Esophagus muscularis mucosa (tissue), 4 donors: Measurements from ENCODE around the gene HCFC2. TPM values are rescaled to one million over a fixed set of nuclear protein-coding genes. Genes with fewer than 3 reads are reported as not detected.

ENCODE experiments used
- DNase-seq: peaks from one replicate; pipeline ENCODE4 v3.0.0-alpha.2; 2017; ENCODE audit errors: extremely low spot score
- H3K27ac ChIP-seq, 4 donors: fragments of 200-600 bp; sonication (generic); replicated peaks in 1 of 4; 1 replicate in 3 of 4; 2 replicates in 1 of 4; pipeline ENCODE4 v1.5.1; 2016 to 2019; ENCODE audit warnings: mild to moderate bottlenecking in 1 of 4
- H3K27me3 ChIP-seq, 4 donors: fragments of 200-600 bp; sonication (generic); one replicate each; pipeline versions ENCODE4 v1.5.1 to v1.6.0; 2016 to 2019
- H3K36me3 ChIP-seq, 4 donors: fragments of 200-600 bp; sonication (generic); one replicate each; pipeline ENCODE4 v1.5.1; 2016 to 2019
- H3K4me1 ChIP-seq, 4 donors: fragments of 200-600 bp; sonication (generic); one replicate each; pipeline ENCODE4 v1.5.1; 2016 to 2019
- H3K4me3 ChIP-seq, 4 donors: fragments of 200-600 bp; sonication (generic); 1 replicate in 2 of 4; 2 replicates in 2 of 4; pipeline ENCODE4 v1.5.1; 2016 to 2019; ENCODE audit warnings: mild to moderate bottlenecking in 4 of 4, moderate library complexity in 1 of 4
- H3K9me3 ChIP-seq, 4 donors: fragments of 200-600 bp; sonication (generic); 1 replicate in 3 of 4; 2 replicates in 1 of 4; pipeline ENCODE4 v1.5.1; 2016 to 2019
- EP300 ChIP-seq: sonication (generic); formaldehyde crosslinking; IDR thresholded peaks from one replicate; pipeline ENCODE4 v1.6.1; 2017; ENCODE audit warnings: antibody characterized with exemption
- POLR2A ChIP-seq: fragments of 450-650 bp; IDR thresholded peaks from one replicate; pipeline ENCODE4 v1.6.1; 2017; ENCODE audit warnings: antibody characterized with exemption, moderate library complexity, mild to moderate bottlenecking, low read depth
- POLR2AphosphoS5 ChIP-seq, 2 donors: sonication (generic); formaldehyde crosslinking; IDR thresholded peaks; one replicate each; pipeline ENCODE4 v1.6.1; 2017; ENCODE audit warnings: antibody characterized with exemption in 2 of 2
- WGBS: methylation state at CpG from one replicate; pipeline ENCODE4 v1.1.5; 2018; 5-methylcytosine and 5-hydroxymethylcytosine counted together
- intact Hi-C: fragments of 100-400 bp; cut with DNase I; formaldehyde crosslinking; loops from one replicate; pipeline ENCODE4 v1.15.1; 2023
- total RNA-seq, 4 donors: library from RNA; depleted of rRNA; stranded (reverse); fragments of >200 nt; gene quantifications; one replicate each; pipeline versions ENCODE4 v1.1.0 to v1.2.1, GENCODE V29; 2016
- TF ChIP-seq, protein P1 (sequence below), 3 experiments: fragments of 200-600 bp in 2 of 3; fragments of 450-650 bp in 1 of 3; sonication (generic) in 2 of 3; IDR thresholded peaks; one replicate each; pipeline ENCODE4 v1.5.1; 2017 to 2019; ENCODE audit warnings: antibody characterized with exemption in 3 of 3, mild to moderate bottlenecking in 2 of 3, moderate library complexity in 1 of 3

HCFC2 gene
- total RNA-seq, 4 donors from 2014 or later = 22.9 to 37.0 (median 29.5) TPM

DNA sequence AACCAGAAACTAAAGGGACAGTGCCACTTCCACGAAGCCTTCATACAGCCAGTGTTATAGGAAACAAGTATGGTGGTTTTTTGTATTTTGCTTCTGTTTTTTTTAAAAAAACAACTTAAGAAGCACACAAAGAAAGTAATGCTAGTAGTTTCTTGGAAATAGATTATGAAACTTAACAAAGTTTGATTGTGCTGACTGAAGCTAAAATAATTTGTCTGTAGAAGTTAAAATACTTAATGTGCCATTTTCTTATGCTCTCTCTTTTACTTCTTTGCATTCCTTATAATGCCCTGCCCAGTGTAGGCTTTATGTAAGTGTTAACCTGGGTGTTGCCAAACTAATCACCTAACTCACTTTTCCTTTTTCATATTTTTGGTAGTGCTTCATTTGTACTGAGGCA, 16.4 kb downstream of the HCFC2 start:
- no peaks in the 10 kb centered on the region for H3K9me3 ChIP-seq
- no peak overlapping the region for H3K27ac ChIP-seq
- DNase-seq = no peak
- intact Hi-C loops = no loop called here
- H3K4me3 ChIP-seq = no peak overlapping the region
- TF ChIP-seq, protein P1, sequence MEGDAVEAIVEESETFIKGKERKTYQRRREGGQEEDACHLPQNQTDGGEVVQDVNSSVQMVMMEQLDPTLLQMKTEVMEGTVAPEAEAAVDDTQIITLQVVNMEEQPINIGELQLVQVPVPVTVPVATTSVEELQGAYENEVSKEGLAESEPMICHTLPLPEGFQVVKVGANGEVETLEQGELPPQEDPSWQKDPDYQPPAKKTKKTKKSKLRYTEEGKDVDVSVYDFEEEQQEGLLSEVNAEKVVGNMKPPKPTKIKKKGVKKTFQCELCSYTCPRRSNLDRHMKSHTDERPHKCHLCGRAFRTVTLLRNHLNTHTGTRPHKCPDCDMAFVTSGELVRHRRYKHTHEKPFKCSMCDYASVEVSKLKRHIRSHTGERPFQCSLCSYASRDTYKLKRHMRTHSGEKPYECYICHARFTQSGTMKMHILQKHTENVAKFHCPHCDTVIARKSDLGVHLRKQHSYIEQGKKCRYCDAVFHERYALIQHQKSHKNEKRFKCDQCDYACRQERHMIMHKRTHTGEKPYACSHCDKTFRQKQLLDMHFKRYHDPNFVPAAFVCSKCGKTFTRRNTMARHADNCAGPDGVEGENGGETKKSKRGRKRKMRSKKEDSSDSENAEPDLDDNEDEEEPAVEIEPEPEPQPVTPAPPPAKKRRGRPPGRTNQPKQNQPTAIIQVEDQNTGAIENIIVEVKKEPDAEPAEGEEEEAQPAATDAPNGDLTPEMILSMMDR (IDR thresholded peaks at IDR 0.05) = no peak
- no peak for TF ChIP-seq POLR2AphosphoS5 (IDR thresholded peaks at IDR 0.05)
- no peak for TF ChIP-seq POLR2A
- TF ChIP-seq EP300 = no peak
- peaks cover 17 to 58% (median 34%) of the 10 kb centered on the region in 4 donors for H3K36me3 ChIP-seq
- H3K27me3 ChIP-seq = no peaks in the 10 kb centered on the region
- H3K4me1 ChIP-seq = peaks cover 0 to 20% (median 9%) of the 10 kb centered on the region in 4 donors
- WGBS = 89% methylated on average over 1 of the region's 1 CpG

DNA sequence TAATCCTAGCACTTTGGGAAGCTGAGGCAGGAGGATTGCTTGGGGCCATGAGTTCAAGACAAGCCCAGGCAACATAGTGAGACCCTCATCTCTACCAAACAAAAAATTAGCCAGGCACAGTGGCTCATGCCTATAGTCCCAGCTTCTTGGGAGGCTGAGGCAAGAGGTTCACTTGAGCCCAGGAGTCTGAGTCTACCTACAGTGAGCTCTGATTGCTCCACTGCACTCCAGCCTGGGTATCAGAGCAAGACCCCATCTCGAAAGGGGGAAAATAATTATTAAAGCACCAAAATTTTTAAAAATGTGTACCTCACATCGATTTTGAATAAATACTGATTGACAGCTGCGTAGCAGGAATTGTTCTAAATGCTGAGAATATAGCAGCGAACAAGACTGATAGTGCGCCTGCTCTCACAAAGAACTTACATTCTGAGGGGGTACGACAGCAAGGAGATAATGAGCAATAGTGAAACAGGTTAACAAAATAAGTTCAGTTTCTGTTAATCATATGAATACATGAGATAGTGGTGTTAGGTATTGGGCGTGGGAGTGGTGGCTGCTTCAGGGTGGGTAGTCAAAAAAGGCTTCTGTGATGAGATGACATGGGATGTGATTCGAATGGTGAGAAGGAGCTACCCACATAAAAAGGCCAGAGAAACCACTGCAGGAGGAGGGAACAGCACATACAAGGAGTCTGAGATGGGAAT, 19.6 kb downstream of the HCFC2 start:
- TF ChIP-seq POLR2AphosphoS5 (IDR thresholded peaks at IDR 0.05) (no peak), EP300 (no peak), POLR2A (no peak)
- TF ChIP-seq, protein P1 (IDR thresholded peaks at IDR 0.05) = no peak
- Histone ChIP-seq H3K4me1 (peaks cover 0 to 10% (median 3%) of the 10 kb centered on the region in 4 donors), H3K27me3 (no peaks in the 10 kb centered on the region), H3K27ac (no peak overlapping the region), H3K36me3 (peaks cover 38 to 85% (median 56%) of the 10 kb centered on the region in 4 donors), H3K9me3 (no peaks in the 10 kb centered on the region), H3K4me3 (no peak overlapping the region)
- 95% methylated on average over 8 of the region's 8 CpGs for WGBS
- no peak for DNase-seq
- intact Hi-C loops = no loop called here

DNA sequence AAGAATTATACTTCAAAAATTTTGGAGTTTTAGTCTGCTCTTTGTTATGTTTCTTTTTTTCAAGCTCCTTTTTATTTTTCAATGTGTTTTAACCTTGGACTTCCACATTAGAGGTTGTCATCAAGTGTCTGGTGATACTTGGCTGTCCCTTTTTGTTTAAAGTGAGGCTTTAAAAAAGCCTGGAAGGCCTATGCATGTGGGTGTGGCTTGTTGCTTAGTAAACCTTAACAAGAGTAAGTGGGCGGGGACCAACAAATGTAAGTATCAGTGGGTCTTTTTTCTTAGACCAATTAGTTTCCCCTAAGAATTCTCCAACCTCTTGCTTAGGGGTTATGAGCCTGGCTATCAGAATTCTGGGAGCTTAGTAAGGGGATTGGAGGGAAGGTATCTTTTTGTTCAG, 26.4 kb downstream of the HCFC2 start:
- intact Hi-C loops = no loop called here
- H3K4me1 ChIP-seq = no peaks in the 10 kb centered on the region
- no peak overlapping the region for H3K4me3 ChIP-seq
- H3K27ac ChIP-seq = no peak overlapping the region
- 100% methylated on average over 1 of the region's 1 CpG for WGBS
- TF ChIP-seq EP300 = no peak
- DNase-seq = no peak
- H3K36me3 ChIP-seq = peaks cover 48 to 96% (median 81%) of the 10 kb centered on the region in 4 donors
- H3K27me3 ChIP-seq = no peaks in the 10 kb centered on the region
- no peaks in the 10 kb centered on the region for H3K9me3 ChIP-seq

DNA sequence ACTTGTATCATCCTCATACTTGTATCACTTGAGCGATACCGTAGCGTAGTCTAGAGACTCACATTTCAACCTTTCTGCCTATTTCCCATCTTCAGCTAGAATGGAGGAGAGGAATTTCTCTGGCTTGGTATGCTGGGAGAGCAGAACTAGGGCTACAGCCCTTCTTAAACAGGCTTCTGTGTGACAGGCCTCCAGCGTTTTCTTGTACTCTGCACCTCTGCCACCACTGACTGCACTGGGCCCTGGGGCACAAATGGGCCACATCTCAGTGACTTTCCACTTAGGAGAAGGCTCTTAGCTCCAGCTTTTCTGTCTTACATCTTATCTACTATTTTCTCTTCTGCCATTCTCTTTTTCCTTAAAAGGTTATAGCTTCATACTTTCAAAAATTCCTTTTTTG, 26.8 kb downstream of the HCFC2 start:
- DNase-seq = no peak
- WGBS = 95% methylated on average over 4 of the region's 4 CpGs
- TF ChIP-seq POLR2A (no peak), EP300 (no peak), POLR2AphosphoS5 (IDR thresholded peaks at IDR 0.05) (no peak)
- TF ChIP-seq, protein P1 (IDR thresholded peaks at IDR 0.05) = no peak
- intact Hi-C loops = no loop called here
- H3K36me3 ChIP-seq = peaks cover 51 to 96% (median 81%) of the 10 kb centered on the region in 4 donors
- H3K9me3 ChIP-seq = no peaks in the 10 kb centered on the region
- H3K27ac ChIP-seq = no peak overlapping the region
- H3K4me1 ChIP-seq = no peaks in the 10 kb centered on the region
- H3K27me3 ChIP-seq = no peaks in the 10 kb centered on the region
- no peak overlapping the region for H3K4me3 ChIP-seq

DNA sequence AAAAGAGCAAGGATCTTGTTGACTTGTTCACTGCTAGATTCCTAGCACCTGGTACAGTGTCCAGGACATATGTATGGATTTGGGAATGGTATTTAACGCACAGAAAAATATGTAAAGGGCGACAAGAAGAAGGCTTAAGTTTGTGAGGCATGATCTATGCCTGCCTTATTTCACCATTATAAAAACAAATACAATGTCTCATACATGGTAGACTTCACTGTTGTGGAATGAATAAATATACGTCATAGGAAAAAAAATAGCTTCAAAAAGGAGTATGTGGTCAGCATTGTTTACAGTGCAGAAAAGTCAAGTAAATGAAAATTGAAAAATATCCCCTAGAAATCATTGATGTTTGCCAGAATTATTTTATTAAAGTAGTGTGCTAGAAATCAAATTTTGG, 30.0 kb downstream of the HCFC2 start:
- TF ChIP-seq POLR2A (no peak), EP300 (no peak), POLR2AphosphoS5 (IDR thresholded peaks at IDR 0.05) (no peak)
- TF ChIP-seq, protein P1 (IDR thresholded peaks at IDR 0.05) = no peak
- Histone ChIP-seq H3K4me3 (no peak overlapping the region), H3K4me1 (no peaks in the 10 kb centered on the region), H3K27me3 (no peaks in the 10 kb centered on the region), H3K9me3 (no peaks in the 10 kb centered on the region), H3K27ac (no peak overlapping the region), H3K36me3 (peaks cover 41 to 96% (median 74%) of the 10 kb centered on the region in 4 donors)
- WGBS = 87% methylated on average over 3 of the region's 3 CpGs
- DNase-seq = no peak
- intact Hi-C loops = no loop called here
